GM21529 (cell line): Measurements from ENCODE around the gene LCE3B.
"Not testable (repeated sequence)": the region's sequence is repeated elsewhere in the genome, so short reads cannot be mapped to it uniquely, and the experiment has no call there.

Experiments
- ATAC-seq: cut with Tn5 transposase; IDR thresholded peaks from one replicate; pipeline ENCODE4 v1.9.1; 2021; ENCODE audit not compliant: unreplicated experiment

Gene LCE3B

GRCh38 chr1:152613511-152613910 lies at the start of gene LCE3B:
TSS of gene LCE3B (plus strand) at chr1:152613811. CDS start at chr1:152613811, 0 bp downstream.
- ATAC-seq, result no peak

- ATAC-seq, result no peak
These were observed 48.5 kb upstream of the LCE3B start for GRCh38 chr1:152565115-152565514.

- ATAC-seq, result no peak
These were observed 47.9 kb upstream of the LCE3B start for GRCh38 chr1:152565535-152566215.

- no peak for ATAC-seq
These were observed 46.9 kb upstream of the LCE3B start, which contains the start of gene LCE3E for GRCh38 chr1:152566681-152567080. TSS of gene LCE3E (minus strand) at chr1:152566780. CDS start at chr1:152566208, 572 bp downstream.

- ATAC-seq, result peak; percentile 40
These were observed 36.4 kb upstream of the LCE3B start for GRCh38 chr1:152577168-152577567.

- ATAC-seq, result not testable (repeated sequence)
These were observed 34.1 kb upstream of the LCE3B start for GRCh38 chr1:152579526-152579925.

- no peak for ATAC-seq
These were observed 33.2 kb upstream of the LCE3B start, which contains the start of gene LCE3D for GRCh38 chr1:152580433-152580832. TSS of gene LCE3D (minus strand) at chr1:152580516. CDS start at chr1:152579936, 580 bp downstream.

GRCh38 chr1:152582647-152583046 lies 31.0 kb upstream of the LCE3B start:
- ATAC-seq, result no peak

GRCh38 chr1:152585586-152585985 lies 28.0 kb upstream of the LCE3B start:
- ATAC-seq, result no peak

GRCh38 chr1:152596986-152597385 lies 16.6 kb upstream of the LCE3B start:
- ATAC-seq, result no peak

GRCh38 chr1:152599934-152600333 lies 13.7 kb upstream of the LCE3B start, which contains the start of gene LCE3C:
TSS of gene LCE3C (plus strand) at chr1:152600234. CDS start at chr1:152600732, 498 bp downstream.
- ATAC-seq, result no peak

- no peak for ATAC-seq
These were observed 8.4 kb downstream of the LCE3B start for GRCh38 chr1:152621993-152622392.

- no peak for ATAC-seq
These were observed 9.2 kb downstream of the LCE3B start, which contains the start of gene LCE3A for GRCh38 chr1:152622803-152623202. TSS of gene LCE3A (minus strand) at chr1:152623103. CDS start at chr1:152623103, 0 bp downstream.

GRCh38 chr1:152623203-152623844 lies 9.7 kb downstream of the LCE3B start:
- ATAC-seq, result no peak

- no peak for ATAC-seq
These were observed 13.1 kb downstream of the LCE3B start for GRCh38 chr1:152626744-152627143.

GRCh38 chr1:152630596-152630995 lies 17.0 kb downstream of the LCE3B start:
- no peak for ATAC-seq

GRCh38 chr1:152640351-152640750 lies 26.7 kb downstream of the LCE3B start:
- no peak for ATAC-seq

- no peak for ATAC-seq
These were observed 30.3 kb downstream of the LCE3B start for GRCh38 chr1:152643945-152644344.

GRCh38 chr1:152645146-152645545 lies 31.5 kb downstream of the LCE3B start:
- no peak for ATAC-seq

GRCh38 chr1:152646656-152647055 lies 33.0 kb downstream of the LCE3B start:
- ATAC-seq, result no peak

GRCh38 chr1:152654110-152654509 lies 40.5 kb downstream of the LCE3B start:
- no peak for ATAC-seq

- ATAC-seq, result no peak
These were observed 42.8 kb downstream of the LCE3B start for GRCh38 chr1:152656459-152656858.
